Osteoblast (primary cell): Measurements from ENCODE around the gene IARS2. TPM values are rescaled to one million over a fixed set of nuclear protein-coding genes. Genes with fewer than 3 reads are reported as not detected.

Experiments
- DNase-seq: peaks from one replicate; pipeline ENCODE4 v3.0.0; 2011; ENCODE audit warnings: low spot score, mixed read lengths; ENCODE audit not compliant: insufficient read length; ENCODE audit errors: missing footprints
- H2AFZ ChIP-seq: 2 replicates; pipeline ENCODE4 v1.6.0; 2011; ENCODE audit warnings: mild to moderate bottlenecking, low read length
- H3K27ac ChIP-seq: 2 replicates; pipeline ENCODE4 v1.5.1; 2011; ENCODE audit warnings: mild to moderate bottlenecking, low read depth, low read length, moderate library complexity
- H3K27me3 ChIP-seq: 2 replicates; pipeline ENCODE4 v1.6.0; 2012; ENCODE audit warnings: mild to moderate bottlenecking, control low read depth, inconsistent platforms, low read length, moderate library complexity; ENCODE audit not compliant: insufficient read depth
- H3K36me3 ChIP-seq: 2 replicates; pipeline ENCODE4 v1.5.1; 2011; ENCODE audit warnings: mild to moderate bottlenecking, low read length, control low read depth, moderate library complexity; ENCODE audit not compliant: insufficient read depth
- H3K4me1 ChIP-seq: 2 replicates; pipeline ENCODE4 v1.5.1; 2011; ENCODE audit warnings: mild to moderate bottlenecking, low read length, control low read depth, moderate library complexity; ENCODE audit not compliant: insufficient read depth
- H3K4me2 ChIP-seq: 2 replicates; pipeline ENCODE4 v1.6.0; 2011; ENCODE audit warnings: mild to moderate bottlenecking, low read length; ENCODE audit not compliant: insufficient read depth
- H3K4me3 ChIP-seq: fragments of 200-600 bp; sonication (generic); 3 replicates; pipeline ENCODE4 v1.5.1; 2012; ENCODE audit warnings: mild to moderate bottlenecking, low read length, inconsistent platforms; ENCODE audit not compliant: insufficient read depth
- H3K79me2 ChIP-seq: 2 replicates; pipeline ENCODE4 v1.6.0; 2012; ENCODE audit warnings: mild to moderate bottlenecking, low read length, control low read depth, inconsistent platforms; ENCODE audit not compliant: insufficient read depth
- H3K9me3 ChIP-seq: 2 replicates; pipeline ENCODE4 v1.5.1; 2011; ENCODE audit warnings: low read depth, low read length, control low read depth
- H4K20me1 ChIP-seq: 2 replicates; pipeline ENCODE4 v1.6.0; 2012; ENCODE audit warnings: mild to moderate bottlenecking, low read length, control low read depth; ENCODE audit not compliant: insufficient read depth
- total RNA-seq: library from RNA; depleted of rRNA; stranded (reverse); fragments of >200 nt; gene quantifications from 2 replicates; pipeline ENCODE4 v1.2.3, GENCODE V29; 2012
- TF ChIP-seq, protein P1 (sequence below): IDR thresholded peaks from 2 replicates; pipeline ENCODE4 v1.5.1; 2011; ENCODE audit warnings: mild to moderate bottlenecking, low read depth, low read length, moderate library complexity; ENCODE audit errors: extremely low read depth

IARS2 gene
- total RNA-seq, 1 donor, result 79.3 TPM

DNA sequence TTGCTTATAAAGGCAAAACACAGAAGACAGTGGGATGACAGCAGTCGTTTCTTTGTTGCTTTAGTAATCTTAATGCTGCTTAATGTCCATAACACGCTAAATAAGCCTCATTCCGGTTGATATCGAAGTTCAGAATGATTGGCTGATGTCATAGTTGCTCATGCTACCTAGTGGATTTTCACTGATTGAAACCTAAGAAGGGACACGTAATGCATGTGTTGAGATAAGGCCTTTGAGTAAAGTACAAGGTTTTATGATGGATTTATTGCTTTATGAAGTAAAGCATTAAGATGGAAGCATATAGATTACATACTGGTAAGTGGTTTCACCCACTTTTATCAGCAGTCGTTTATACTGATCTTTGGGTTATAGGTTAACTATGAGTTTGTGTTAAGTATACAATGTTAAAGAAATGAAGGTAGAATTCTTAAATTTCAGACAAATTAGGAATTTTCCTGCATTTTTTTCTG, 25.1 kb downstream of the IARS2 start:
- TF ChIP-seq, protein P1, sequence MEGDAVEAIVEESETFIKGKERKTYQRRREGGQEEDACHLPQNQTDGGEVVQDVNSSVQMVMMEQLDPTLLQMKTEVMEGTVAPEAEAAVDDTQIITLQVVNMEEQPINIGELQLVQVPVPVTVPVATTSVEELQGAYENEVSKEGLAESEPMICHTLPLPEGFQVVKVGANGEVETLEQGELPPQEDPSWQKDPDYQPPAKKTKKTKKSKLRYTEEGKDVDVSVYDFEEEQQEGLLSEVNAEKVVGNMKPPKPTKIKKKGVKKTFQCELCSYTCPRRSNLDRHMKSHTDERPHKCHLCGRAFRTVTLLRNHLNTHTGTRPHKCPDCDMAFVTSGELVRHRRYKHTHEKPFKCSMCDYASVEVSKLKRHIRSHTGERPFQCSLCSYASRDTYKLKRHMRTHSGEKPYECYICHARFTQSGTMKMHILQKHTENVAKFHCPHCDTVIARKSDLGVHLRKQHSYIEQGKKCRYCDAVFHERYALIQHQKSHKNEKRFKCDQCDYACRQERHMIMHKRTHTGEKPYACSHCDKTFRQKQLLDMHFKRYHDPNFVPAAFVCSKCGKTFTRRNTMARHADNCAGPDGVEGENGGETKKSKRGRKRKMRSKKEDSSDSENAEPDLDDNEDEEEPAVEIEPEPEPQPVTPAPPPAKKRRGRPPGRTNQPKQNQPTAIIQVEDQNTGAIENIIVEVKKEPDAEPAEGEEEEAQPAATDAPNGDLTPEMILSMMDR, result no peak
- H3K4me1 ChIP-seq, result no peaks in the 10 kb centered on the region
- no peak overlapping the region for H3K4me2 ChIP-seq
- no peak overlapping the region for H3K4me3 ChIP-seq
- H2AFZ ChIP-seq, result no peak overlapping the region
- H3K36me3 ChIP-seq, result peaks cover 6% of the 10 kb centered on the region
- no peaks in the 10 kb centered on the region for H3K27me3 ChIP-seq
- no peak overlapping the region for H3K27ac ChIP-seq
- H3K9me3 ChIP-seq, result no peaks in the 10 kb centered on the region
- peaks cover 3% of the 10 kb centered on the region for H3K79me2 ChIP-seq
- H4K20me1 ChIP-seq, result no peaks in the 10 kb centered on the region
- no peak for DNase-seq

DNA sequence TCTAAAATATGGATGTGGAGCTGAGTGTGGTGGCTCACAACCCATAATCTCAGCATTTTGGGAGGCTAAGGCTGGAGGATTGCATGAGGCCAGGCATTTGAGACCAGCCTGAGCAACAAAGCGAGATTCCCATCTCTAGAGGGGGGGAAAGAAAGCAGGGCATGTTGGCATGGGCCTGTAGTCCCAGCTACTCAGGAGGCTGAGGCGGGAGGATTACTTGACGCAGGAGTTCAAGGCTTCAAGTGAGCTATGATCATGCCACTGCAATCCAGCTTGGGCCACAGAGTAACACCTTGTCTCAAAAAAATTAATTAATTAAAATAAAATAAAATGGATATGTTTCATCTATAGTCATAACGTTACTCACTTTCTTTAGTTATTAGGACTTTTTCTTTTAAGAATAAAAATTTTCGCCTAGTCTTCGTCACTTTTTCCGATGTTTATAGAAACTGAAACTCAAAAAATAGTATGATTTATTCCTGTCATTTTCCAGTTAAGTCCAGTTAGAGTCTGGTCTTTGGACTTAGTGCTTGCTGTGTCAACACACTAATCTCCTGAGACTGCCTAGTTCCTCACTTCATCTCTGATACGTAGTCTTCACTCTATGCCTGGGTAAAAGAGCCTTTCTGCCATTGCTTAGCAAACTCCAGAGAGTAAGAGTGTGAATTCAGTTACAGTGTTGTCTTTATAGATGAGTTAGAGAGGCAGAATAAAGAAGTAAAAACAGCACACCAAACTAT, 28.0 kb downstream of the IARS2 start:
- H4K20me1 ChIP-seq, result no peaks in the 10 kb centered on the region
- peak overlapping the region; percentile 15 for H2AFZ ChIP-seq
- TF ChIP-seq, protein P1, result no peak
- peak overlapping the region; percentile 53 for H3K27ac ChIP-seq
- H3K4me3 ChIP-seq, result no peak overlapping the region
- H3K4me2 ChIP-seq, result peak overlapping the region; percentile 35
- DNase-seq, result peak; percentile 47
- peaks cover 6% of the 10 kb centered on the region for H3K36me3 ChIP-seq
- no peaks in the 10 kb centered on the region for H3K9me3 ChIP-seq
- H3K79me2 ChIP-seq, result peaks cover 3% of the 10 kb centered on the region
- no peaks in the 10 kb centered on the region for H3K4me1 ChIP-seq
- no peaks in the 10 kb centered on the region for H3K27me3 ChIP-seq

DNA sequence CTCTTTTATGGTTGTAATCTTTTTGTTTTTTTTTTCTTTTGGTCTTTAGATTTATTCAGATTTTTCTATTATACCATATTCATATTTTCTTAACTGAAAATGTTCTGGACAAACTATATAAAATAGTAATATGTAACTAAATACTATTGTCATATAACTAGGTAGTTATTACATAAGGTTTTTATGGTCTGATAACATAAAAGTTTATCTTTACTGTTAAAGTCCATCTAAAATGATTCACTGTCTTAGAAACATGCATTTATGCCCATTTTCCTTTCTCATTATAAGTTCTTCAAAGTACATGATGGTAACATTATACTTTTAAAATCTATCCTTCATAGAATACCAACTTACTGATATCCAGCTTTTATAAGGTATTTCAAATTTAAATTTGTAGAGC, 29.1 kb downstream of the IARS2 start:
- Histone ChIP-seq H3K9me3 (no peaks in the 10 kb centered on the region), H4K20me1 (no peaks in the 10 kb centered on the region), H3K27ac (no peak overlapping the region), H3K4me1 (no peaks in the 10 kb centered on the region), H3K36me3 (peaks cover 11% of the 10 kb centered on the region), H3K27me3 (no peaks in the 10 kb centered on the region), H2AFZ (no peak overlapping the region), H3K4me3 (no peak overlapping the region), H3K79me2 (peaks cover 3% of the 10 kb centered on the region), H3K4me2 (no peak overlapping the region)
- DNase-seq, result no peak
- TF ChIP-seq, protein P1, result no peak

DNA sequence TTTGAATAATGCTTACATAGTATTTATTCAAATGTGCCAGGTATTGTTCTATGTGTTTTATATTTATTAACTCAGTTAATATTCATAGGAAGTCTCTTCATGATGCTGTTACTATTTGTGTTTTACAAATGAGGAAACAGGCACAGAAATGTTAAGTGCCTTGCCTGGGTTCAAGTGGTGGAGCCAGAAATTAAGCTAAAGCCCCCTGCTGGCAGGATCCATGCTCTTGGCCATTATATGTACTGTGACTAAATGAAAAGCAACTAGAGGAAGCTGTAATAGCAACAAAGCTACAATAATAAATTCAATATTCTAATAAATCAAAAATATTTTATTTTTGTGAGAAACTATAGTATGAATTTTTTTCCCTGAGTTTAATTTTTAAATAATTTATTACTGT, 30.0 kb downstream of the IARS2 start:
- no peaks in the 10 kb centered on the region for H3K9me3 ChIP-seq
- H4K20me1 ChIP-seq, result no peaks in the 10 kb centered on the region
- H3K27me3 ChIP-seq, result no peaks in the 10 kb centered on the region
- DNase-seq, result no peak
- no peak overlapping the region for H3K4me2 ChIP-seq
- no peak overlapping the region for H2AFZ ChIP-seq
- peaks cover 11% of the 10 kb centered on the region for H3K36me3 ChIP-seq
- H3K4me3 ChIP-seq, result no peak overlapping the region
- no peak overlapping the region for H3K27ac ChIP-seq
- no peaks in the 10 kb centered on the region for H3K4me1 ChIP-seq
- peaks cover 3% of the 10 kb centered on the region for H3K79me2 ChIP-seq
- TF ChIP-seq, protein P1, result peak; percentile 38
